Thyroid gland (tissue), 4 donors: ENCODE results near the gene EIF2AK3. TPM values are rescaled to one million over a fixed set of nuclear protein-coding genes. Genes with fewer than 3 reads are reported as not detected.

Experiments
- DNase-seq, 2 donors: peaks; one replicate each; pipeline ENCODE4 v3.0.0-alpha.2; 2019
- H3K27ac ChIP-seq, 3 donors: fragments of 200-600 bp; sonication (generic); 1 replicate in 2 of 3; 2 replicates in 1 of 3; pipeline ENCODE4 v1.5.1; 2016 to 2019; ENCODE audit warnings: mild to moderate bottlenecking in 1 of 3, moderate library complexity in 1 of 3
- H3K27me3 ChIP-seq: fragments of 200-600 bp; sonication (generic); one replicate; pipeline ENCODE4 v1.5.1; 2019
- H3K36me3 ChIP-seq, 2 donors: fragments of 200-600 bp; sonication (generic); one replicate each; pipeline ENCODE4 v1.5.1; 2016 to 2019
- H3K4me1 ChIP-seq, 2 donors: fragments of 200-600 bp; sonication (generic); one replicate each; pipeline ENCODE4 v1.5.1; 2017 to 2019
- H3K4me3 ChIP-seq, 3 donors: fragments of 200-600 bp; sonication (generic); replicated peaks in 1 of 3; 1 replicate in 2 of 3; 2 replicates in 1 of 3; pipeline ENCODE4 v1.5.1; 2016; ENCODE audit warnings: mild to moderate bottlenecking in 1 of 3
- H3K9me3 ChIP-seq: fragments of 200-600 bp; sonication (generic); one replicate; pipeline ENCODE4 v1.5.1; 2017
- POLR2A ChIP-seq, 2 donors: fragments of 450-650 bp; IDR thresholded peaks; one replicate each; pipeline ENCODE4 v1.6.1; 2017; ENCODE audit warnings: antibody characterized with exemption in 2 of 2, mild to moderate bottlenecking in 2 of 2, moderate library complexity in 1 of 2
- WGBS, 2 donors: methylation state at CpG; one replicate each; pipeline ENCODE4 v1.1.5; 2017; 5-methylcytosine and 5-hydroxymethylcytosine counted together
- intact Hi-C: fragments of 100-400 bp; cut with DNase I; formaldehyde crosslinking; loops from one replicate; pipeline ENCODE4 v1.15.1; 2023
- total RNA-seq, 4 donors: library from RNA; depleted of rRNA; stranded (reverse); fragments of >200 nt; gene quantifications; one replicate each; pipeline ENCODE4 v1.2.3, GENCODE V29; 2016
- TF ChIP-seq, protein P1 (sequence below), 6 experiments: fragments of 200-600 bp in 3 of 6; fragments of 450-650 bp in 3 of 6; sonication (generic) in 3 of 6; IDR thresholded peaks; one replicate each; pipeline ENCODE4 v1.5.1; 2016 to 2019; ENCODE audit warnings: antibody characterized with exemption in 6 of 6, mild to moderate bottlenecking in 2 of 6, inconsistent platforms in 1 of 6, moderate library complexity in 1 of 6

Gene EIF2AK3
- total RNA-seq, 4 donors from 2014 or later: 35.3 to 52.1 (median 42.9) TPM

DNA sequence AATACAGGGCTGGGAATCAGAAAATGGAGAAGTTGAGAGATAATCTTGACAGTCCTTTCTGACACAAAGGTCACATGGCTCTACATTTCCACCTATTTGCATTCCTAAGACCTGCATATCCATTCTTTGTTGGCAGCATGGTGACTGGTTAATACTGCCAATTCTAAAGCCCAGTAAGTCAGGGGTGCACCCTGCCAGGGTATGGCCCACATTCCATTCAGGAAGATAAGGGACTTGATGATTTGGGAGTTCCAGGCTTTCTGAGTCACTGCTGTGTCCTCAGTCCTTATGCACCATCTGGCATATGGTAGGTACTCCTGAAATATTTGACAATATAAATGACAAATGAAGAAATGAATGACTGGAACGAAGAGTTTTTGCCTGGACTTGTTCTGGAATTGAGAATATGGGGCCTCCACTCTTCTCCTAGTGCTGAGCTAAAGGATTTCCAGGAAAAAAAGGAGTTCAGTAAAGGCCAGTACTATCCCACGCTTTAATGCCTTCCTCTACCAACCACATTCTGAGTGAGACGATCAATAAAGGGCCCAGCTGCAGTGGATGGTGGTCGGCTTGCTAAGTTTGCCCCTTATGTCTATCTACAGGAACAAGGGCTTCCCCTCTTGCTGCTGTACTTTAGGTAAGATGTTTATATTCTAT is 31.7 kb upstream of the EIF2AK3 start:
- Histone ChIP-seq H3K4me3 (no peak overlapping the region), H3K4me1 (no peaks in the 10 kb centered on the region), H3K9me3 (no peaks in the 10 kb centered on the region), H3K27ac (peak overlapping the region; percentile 38 to 48 (median 45)), H3K27me3 (no peaks in the 10 kb centered on the region), H3K36me3 (no peaks in the 10 kb centered on the region)
- TF ChIP-seq, protein P1, sequence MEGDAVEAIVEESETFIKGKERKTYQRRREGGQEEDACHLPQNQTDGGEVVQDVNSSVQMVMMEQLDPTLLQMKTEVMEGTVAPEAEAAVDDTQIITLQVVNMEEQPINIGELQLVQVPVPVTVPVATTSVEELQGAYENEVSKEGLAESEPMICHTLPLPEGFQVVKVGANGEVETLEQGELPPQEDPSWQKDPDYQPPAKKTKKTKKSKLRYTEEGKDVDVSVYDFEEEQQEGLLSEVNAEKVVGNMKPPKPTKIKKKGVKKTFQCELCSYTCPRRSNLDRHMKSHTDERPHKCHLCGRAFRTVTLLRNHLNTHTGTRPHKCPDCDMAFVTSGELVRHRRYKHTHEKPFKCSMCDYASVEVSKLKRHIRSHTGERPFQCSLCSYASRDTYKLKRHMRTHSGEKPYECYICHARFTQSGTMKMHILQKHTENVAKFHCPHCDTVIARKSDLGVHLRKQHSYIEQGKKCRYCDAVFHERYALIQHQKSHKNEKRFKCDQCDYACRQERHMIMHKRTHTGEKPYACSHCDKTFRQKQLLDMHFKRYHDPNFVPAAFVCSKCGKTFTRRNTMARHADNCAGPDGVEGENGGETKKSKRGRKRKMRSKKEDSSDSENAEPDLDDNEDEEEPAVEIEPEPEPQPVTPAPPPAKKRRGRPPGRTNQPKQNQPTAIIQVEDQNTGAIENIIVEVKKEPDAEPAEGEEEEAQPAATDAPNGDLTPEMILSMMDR (IDR thresholded peaks at IDR 0.05): no peak
- TF ChIP-seq POLR2A (IDR thresholded peaks at IDR 0.05): no peak
- 74 to 80% methylated on average over 4 of the region's 4 CpGs for WGBS, 2 donors
- intact Hi-C loops: no loop called here
- no peak for DNase-seq

DNA sequence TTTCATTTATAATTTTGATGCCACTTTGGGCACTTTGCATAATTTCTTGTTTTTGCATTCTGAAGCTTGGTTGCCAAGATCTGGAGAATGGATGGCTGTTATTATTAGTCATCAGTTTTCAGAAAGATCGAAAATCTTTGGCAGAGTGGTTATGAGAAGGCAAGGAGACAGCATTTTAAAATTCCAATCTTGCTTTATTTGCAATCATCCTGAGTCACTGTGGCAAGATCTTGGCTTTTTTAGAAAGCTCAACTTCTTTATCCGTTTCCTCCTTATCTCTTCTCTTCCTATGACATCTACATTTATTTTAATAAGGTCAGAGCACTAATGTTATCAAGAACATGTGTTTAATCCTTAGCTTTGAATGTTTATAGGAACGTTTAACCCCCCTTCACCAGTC is 31.1 kb upstream of the EIF2AK3 start:
- no peak overlapping the region for H3K4me3 ChIP-seq
- TF ChIP-seq, protein P1 (IDR thresholded peaks at IDR 0.05): no peak
- TF ChIP-seq POLR2A (IDR thresholded peaks at IDR 0.05): no peak
- WGBS, 2 donors: 76 to 85% methylated on average over 3 of the region's 3 CpGs
- no peak overlapping the region for H3K27ac ChIP-seq
- no peaks in the 10 kb centered on the region for H3K4me1 ChIP-seq
- H3K27me3 ChIP-seq: no peaks in the 10 kb centered on the region
- intact Hi-C loops: no loop called here
- DNase-seq: no peak
- H3K36me3 ChIP-seq: no peaks in the 10 kb centered on the region
- H3K9me3 ChIP-seq: no peaks in the 10 kb centered on the region

DNA sequence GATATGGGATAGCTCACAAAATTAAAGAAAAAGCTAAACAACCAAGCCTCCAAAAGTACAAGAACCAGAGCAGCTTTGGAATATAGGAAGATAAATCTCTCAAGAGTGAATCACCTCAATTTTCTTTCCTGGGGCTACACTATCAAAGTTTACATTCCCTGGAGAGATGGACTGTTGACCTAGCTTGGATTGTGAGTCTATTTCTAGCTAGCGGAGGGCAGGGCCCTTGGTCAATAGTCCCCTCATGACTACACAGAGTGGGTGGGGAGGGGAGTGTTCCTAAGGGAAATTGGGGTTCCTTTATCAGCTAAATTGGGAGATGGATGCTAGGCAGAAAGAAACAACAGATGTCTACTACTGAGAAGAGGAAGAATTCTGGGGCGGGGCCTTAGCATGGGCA is 29.9 kb upstream of the EIF2AK3 start:
- peak overlapping the region in 2 of 3 donors; percentile 6 to 27 for H3K27ac ChIP-seq
- WGBS, 2 donors: 88 to 94% methylated on average over 2 of the region's 2 CpGs
- no peak for DNase-seq
- no peak overlapping the region for H3K4me3 ChIP-seq
- no peak for TF ChIP-seq POLR2A (IDR thresholded peaks at IDR 0.05)
- TF ChIP-seq, protein P1 (IDR thresholded peaks at IDR 0.05): no peak
- intact Hi-C loops: no loop called here
- H3K27me3 ChIP-seq: no peaks in the 10 kb centered on the region
- H3K36me3 ChIP-seq: no peaks in the 10 kb centered on the region
- H3K9me3 ChIP-seq: no peaks in the 10 kb centered on the region
- no peaks in the 10 kb centered on the region for H3K4me1 ChIP-seq

DNA sequence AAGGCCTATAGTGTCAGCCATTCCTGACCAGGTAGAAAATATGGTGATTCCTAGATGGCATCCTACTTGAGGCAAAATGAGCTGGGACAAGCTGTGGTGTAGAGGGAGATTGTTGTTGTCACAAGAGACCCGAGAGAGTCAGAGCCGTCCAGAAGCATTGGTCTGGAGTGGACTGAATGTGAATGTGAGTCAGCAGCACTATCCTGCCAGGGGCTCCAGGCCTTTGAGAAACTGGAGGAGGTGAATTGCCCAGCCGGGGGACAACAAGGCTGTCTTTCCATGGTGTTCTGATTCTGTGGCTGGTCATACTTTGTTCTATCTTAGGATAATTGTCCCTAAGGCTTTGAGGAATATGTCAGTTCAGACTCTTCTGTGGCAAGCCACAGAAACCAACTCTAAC is 29.4 kb upstream of the EIF2AK3 start:
- peak; percentile 3 to 6 for DNase-seq
- 47 to 59% methylated on average over 3 of the region's 3 CpGs for WGBS, 2 donors
- intact Hi-C loops: no loop called here
- H3K4me1 ChIP-seq: no peaks in the 10 kb centered on the region
- TF ChIP-seq POLR2A (IDR thresholded peaks at IDR 0.05): no peak
- TF ChIP-seq, protein P1 (IDR thresholded peaks at IDR 0.05): no peak
- no peaks in the 10 kb centered on the region for H3K9me3 ChIP-seq
- no peak overlapping the region for H3K27ac ChIP-seq
- H3K36me3 ChIP-seq: no peaks in the 10 kb centered on the region
- no peak overlapping the region for H3K4me3 ChIP-seq
- H3K27me3 ChIP-seq: no peaks in the 10 kb centered on the region

DNA sequence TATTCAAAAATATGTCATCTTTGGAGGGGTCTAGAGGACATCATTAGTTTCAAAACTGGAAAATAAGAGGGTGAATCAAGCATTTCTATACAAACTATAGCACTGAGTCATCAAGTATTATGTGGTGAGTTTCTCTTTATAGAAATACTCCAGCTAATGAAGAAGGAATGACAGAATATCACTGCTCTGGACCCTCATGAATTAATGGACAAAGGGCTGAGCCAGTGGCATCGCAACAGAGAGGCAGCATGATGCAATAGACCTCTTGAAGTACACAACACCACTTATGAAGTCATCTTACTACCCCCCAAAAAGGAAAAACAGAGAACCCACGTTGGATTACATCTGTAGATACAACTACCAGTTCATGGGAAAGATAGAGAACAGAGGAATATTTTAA is 27.4 kb upstream of the EIF2AK3 start:
- TF ChIP-seq, protein P1 (IDR thresholded peaks at IDR 0.05): no peak
- TF ChIP-seq POLR2A (IDR thresholded peaks at IDR 0.05): no peak
- H3K27me3 ChIP-seq: no peaks in the 10 kb centered on the region
- H3K4me3 ChIP-seq: no peak overlapping the region
- H3K36me3 ChIP-seq: no peaks in the 10 kb centered on the region
- intact Hi-C loops: no loop called here
- no peaks in the 10 kb centered on the region for H3K9me3 ChIP-seq
- no peak overlapping the region for H3K27ac ChIP-seq
- H3K4me1 ChIP-seq: no peaks in the 10 kb centered on the region
- no peak for DNase-seq
- 63 to 77% methylated on average over 2 of the region's 2 CpGs for WGBS, 2 donors
